AG20443 (cell line): ENCODE data around the gene VENTX.

Source experiments
- DNase-seq: peaks from one replicate; pipeline ENCODE4 v3.0.0; 2012; ENCODE audit warnings: low spot score, mixed read lengths

VENTX gene

GRCh38 chr10:133237588-133238465, at the start of gene VENTX:
Gene VENTX (plus strand): TSS chr10:133237855. CDS start chr10:133237915, 60 bp downstream.
- no peak for DNase-seq

DNA sequence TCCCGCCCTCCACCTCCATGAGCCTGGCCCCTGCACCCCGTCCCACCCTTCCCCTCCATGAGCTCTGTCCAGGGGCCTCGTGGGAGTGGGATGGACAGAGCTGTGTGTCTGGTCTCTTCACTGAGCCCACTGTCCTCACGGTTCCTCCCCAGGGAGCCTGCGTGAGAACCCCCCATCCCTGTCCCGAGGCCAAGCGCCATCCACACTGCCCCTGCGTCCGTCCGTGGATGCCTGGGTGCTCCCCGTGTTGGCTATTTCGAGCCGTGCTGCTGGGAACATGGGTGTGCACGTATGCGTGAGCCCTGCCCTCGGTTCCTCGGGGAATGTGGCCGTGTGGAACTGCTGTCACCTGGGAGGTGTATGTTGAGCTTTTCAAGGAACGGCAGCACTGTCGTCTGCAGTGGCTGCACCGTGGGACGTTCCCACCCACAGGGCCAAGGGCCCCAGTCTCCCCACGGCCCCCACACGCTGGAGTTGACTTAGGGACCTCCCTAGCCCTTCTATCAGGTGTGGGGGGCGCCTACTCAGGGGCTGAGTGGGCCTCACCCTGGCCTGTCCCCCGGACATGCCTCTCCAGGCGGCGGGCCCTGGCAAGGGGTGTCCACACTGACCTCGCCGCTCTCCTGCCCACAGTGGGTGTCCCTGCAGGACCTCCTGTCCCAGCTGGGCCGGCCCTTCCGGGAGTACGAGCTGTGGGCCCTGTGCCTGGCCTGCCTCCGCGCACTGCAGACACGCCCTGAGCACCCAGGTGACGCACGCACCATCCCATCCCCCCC, 49.6 kb upstream of the VENTX start:
- no peak for DNase-seq

- no peak for DNase-seq
Observed at GRCh38 chr10:133189256-133189655, 48.4 kb upstream of the VENTX start.

DNA sequence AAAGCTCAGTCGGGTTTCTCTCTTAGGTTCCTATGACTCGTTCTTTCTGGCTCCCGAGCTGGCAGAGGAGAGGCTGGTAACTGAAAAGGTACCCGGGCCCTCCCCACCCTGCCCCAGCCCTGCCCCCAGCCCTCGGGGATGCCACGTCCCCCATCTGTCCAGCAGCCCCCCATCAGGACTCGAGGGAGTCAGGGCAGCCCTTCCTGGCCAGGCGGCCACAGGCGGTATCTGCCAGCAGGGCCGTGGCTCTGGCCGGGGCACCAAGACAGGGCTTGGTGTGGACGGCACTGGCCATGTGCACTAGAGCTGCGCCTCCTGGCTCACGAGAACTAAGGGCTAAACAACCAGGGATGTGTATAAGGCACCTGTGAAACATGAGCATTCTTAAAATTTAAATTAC, 47.9 kb upstream of the VENTX start:
- DNase-seq, result no peak

DNA sequence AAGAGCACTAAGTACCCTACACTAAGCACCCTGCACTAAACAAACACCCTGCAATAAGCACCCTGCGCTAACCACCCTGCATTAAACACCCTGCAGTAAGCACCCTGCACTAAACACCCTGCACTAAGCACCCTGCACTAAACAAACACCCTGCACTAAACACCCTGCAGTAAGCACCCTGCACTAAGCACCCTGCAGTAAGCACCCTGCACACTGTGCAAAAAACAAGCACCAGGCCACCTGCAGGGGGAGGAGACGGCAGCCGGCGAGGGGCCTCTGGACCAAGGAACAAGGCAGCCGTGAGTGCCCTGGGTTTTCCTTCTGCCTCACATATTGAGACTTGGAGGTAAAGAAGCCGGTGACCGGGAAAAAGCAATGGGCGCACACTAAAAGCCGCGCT, 47.4 kb upstream of the VENTX start:
- DNase-seq, result no peak

GRCh38 chr10:133191651-133192050, 46.0 kb upstream of the VENTX start:
- DNase-seq, result no peak

- no peak for DNase-seq
Observed at GRCh38 chr10:133194151-133194550, 43.5 kb upstream of the VENTX start.

DNA sequence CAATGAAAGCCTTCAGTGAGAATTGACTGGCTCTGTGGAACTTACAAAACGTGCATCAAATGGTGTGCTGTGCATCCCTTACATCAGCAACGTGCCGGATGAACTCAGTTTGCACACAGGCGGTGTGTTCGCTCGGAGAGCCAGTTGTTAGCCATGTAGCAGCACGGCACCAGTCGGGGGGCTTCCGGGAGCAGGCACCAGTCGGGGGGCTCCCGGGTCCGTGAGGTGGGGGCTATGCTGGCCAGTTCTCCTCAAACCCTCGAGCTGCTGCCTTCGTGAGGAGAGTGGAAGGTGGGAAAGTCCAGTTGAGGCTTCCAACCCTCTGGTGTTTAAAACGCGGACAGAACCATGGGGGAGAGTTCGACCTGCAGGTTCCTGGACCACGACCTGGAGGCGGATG, 42.6 kb upstream of the VENTX start:
- no peak for DNase-seq

DNA sequence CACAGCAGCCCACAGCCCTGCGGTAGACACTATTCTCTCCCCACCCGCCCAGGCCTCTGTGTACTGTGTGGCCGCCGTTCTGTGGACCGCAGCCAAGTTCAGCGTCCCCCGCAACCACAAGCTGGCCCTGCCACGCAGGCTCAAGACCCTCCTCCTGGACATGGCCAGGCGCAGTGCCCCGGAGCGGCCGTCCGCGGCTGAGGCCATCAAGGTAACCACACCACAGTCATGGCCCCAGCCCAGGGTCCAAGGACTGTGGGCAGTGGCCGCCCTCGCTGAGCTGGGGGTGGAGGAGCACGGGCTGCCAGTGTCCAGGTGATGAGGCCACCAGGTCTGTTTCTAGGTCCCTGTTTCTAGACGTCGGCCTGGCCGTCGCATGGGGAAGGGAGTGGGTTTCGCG, 42.0 kb upstream of the VENTX start:
- no peak for DNase-seq

- DNase-seq, result no peak
Observed at GRCh38 chr10:133196221-133196915, 41.3 kb upstream of the VENTX start.

- DNase-seq, result no peak
Observed at GRCh38 chr10:133196936-133197758, 40.5 kb upstream of the VENTX start.

DNA sequence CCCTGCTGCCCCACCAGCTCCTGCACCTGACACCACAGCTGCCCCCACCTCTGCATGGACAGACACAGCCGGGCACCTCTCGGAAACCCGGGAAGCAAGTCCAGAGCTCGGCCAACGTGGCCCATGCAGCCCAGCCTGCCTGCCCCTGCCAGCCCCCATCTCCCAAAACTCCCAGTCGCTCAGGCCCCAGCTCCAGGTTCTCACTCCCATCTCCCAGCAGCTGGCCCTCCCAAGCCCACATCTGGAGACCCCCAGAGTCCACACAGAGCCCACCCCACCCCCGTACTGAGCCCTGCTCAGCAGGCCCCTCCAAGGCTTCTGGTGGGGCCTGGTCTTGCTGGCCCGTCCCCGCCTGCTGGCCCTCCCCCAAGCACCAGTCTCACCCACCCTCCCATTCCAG, 39.9 kb upstream of the VENTX start:
- DNase-seq, result no peak

GRCh38 chr10:133198206-133198605, 39.4 kb upstream of the VENTX start:
- DNase-seq, result no peak

DNA sequence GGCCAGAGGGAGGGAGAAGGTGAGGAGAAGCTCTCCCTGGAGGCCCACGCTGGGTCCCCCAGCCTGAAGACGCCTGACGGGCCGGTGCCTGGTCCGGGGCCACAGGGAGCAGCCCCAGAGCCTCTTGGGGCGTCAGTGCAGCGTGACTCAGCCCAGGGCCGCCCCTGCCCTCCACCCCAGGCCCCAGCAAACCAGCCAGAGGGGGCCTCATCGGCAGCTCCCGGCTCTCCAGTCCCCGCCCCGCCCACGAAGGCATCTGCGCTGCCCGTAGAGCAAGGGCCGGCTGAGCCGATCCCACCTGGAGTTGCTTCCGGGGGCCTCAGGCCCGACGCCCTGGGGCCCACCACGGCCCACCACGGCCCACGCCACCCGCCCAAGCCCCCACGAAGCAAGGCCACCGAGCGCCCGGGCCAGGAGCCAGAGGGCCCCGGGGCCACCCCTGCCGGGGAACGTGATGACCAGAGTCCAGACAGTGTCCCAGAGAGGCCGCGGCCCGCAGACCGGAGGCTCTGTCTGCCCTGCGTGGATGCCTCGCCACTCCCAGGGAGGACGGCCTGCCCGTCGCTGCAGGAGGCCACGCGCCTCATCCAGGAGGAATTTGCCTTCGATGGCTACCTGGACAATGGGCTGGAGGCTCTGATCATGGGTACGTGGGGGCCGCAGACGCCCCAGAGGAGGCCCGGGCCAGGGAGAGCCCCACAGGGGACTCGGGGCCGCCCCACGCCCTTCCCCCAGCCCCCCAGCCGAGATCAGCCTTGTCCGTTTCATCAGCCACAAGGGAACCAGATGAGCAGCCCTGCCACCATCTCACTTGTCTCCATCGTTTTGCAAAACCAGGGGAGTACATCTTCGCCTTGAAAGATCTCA, 38.8 kb upstream of the VENTX start:
- no peak for DNase-seq

DNA sequence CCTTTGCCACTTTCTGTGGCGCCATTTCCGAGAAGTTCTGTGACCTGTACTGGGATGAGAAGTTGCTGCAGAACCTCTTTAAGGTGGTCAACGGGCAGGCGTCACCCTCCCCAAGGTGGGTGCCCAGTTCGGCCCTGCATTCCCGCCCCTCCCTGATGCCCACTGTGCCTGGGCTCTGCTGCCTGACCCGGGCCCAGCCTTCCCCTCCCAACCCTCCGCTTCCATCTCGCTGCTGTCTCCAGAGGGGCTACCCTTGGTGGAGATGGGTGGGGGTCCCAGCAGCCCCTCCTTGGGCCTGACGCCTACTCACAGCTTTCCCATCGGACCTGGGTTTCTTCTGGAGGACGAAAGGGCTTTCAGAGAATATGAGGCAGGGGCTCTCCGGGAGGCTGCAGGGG, 38.2 kb upstream of the VENTX start:
- no peak for DNase-seq

DNA sequence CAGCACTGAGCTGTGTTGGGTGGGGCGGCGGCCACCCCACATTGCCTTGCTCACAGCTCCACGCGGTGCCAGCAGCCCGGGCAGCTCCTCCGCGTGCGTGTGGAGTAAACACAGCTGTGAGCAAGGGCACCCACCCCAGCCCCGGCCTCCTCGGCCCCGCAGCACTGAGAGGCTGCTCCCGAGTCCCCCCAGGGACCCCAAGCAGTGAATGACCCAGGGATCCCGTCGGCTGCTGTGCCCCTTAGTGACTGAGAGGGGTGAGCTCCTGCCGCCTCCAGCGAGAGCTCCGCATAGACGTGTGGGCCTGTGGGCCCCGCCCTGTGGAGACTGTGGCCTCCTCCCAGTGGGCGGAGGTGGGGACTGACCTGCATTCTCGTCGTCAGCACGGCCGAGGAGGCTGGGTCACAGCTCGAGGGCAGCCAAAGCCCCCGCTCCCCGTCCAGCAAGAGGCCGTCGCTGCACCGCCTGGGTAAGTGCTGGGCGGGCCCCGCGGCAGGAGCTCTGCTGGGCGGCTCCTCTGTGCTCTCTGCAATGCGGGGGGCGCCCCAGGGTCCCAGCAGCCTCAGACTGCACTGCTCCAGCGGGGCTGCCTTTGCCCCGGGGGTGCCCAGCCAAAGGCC, 37.6 kb upstream of the VENTX start:
- no peak for DNase-seq

GRCh38 chr10:133200621-133201031, 37.0 kb upstream of the VENTX start:
- DNase-seq, result no peak

DNA sequence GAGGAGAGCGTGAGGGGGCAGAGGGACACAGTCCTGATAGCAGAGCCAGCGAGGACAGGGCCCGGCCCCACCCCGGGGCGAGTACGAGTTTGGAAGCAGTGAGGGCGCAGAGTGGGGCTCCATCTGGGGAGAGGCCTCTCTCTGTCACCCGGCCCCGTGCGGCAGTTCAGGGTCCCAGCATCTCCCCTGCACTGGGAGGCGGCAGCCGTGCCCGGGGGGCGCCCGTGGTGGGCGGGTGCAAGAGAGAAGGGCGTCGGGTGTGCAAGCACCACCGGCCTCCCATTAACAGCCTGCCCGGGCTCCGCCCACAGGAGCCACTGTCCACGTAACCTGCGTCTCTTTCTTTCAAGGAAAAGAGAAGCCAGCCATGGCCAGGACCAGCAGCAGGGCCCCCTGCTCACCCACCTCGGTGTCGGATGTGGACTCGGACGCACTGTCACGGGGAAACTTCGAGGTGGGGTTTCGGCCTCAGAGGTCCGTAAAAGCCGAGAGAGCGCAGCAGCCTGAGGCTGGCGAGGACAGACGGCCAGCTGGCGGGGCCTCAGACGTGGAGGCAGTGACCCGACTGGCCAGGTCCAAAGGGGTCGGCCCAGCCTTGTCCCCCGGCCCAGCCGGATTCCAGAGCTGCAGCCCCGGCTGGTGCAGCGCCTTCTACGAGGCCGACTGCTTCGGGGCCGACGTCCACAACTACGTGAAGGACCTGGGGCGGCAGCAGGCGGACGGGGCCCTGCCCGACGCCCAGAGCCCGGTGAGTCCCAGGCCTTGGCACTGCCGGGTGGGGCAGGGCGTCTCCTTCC, 36.3 kb upstream of the VENTX start:
- DNase-seq, result no peak

- DNase-seq, result no peak
Observed at GRCh38 chr10:133201948-133202725, 35.5 kb upstream of the VENTX start.
